Type B pancreatic cell (in vitro differentiated cells): ENCODE results near the gene HSDL2. TPM values are rescaled to one million over a fixed set of nuclear protein-coding genes. Genes with fewer than 3 reads are reported as not detected.
"Not testable (repeated sequence)": the region's sequence is repeated elsewhere in the genome, so short reads cannot be mapped to it uniquely, and the experiment has no call there.

Source experiments
- DNase-seq: peaks from one replicate; pipeline ENCODE4 v3.0.0; 2021; ENCODE audit warnings: mixed read lengths; ENCODE audit not compliant: unreplicated experiment; ENCODE audit errors: extremely low spot score
- H3K27ac Mint-ChIP-seq: 2 replicates; pipeline ENCODE4 v1.8.0; 2021; ENCODE audit warnings: mild to moderate bottlenecking, mixed read lengths
- H3K27me3 Mint-ChIP-seq: 2 replicates; pipeline ENCODE4 v1.8.0; 2021; ENCODE audit warnings: mixed read lengths
- H3K36me3 Mint-ChIP-seq: 2 replicates; pipeline ENCODE4 v1.8.0; 2021; ENCODE audit warnings: mixed read lengths
- H3K4me1 Mint-ChIP-seq: one replicate; pipeline ENCODE4 v1.8.0; 2021; ENCODE audit warnings: mixed read lengths; ENCODE audit not compliant: unreplicated experiment
- H3K4me3 Mint-ChIP-seq: 2 replicates; pipeline ENCODE4 v1.8.0; 2021; ENCODE audit warnings: mild to moderate bottlenecking, mixed read lengths
- H3K9me3 Mint-ChIP-seq: 2 replicates; pipeline ENCODE4 v1.8.0; 2021; ENCODE audit warnings: mixed read lengths
- CTCF ChIP-seq: fragments of 200-600 bp; sonication (generic); conservative IDR thresholded peaks from 2 replicates; pipeline ENCODE4 v1.5.0; 2021; ENCODE audit warnings: antibody characterized with exemption, mild to moderate bottlenecking
- total RNA-seq: library from RNA; stranded (reverse); gene quantifications from 2 replicates; pipeline ENCODE4 v1.2.1, GENCODE V29; 2021; ENCODE audit warnings: low replicate concordance

HSDL2 gene
- total RNA-seq, 1 donor from 2014 or later, result 37.5 TPM

- DNase-seq, result no peak
- no peak for TF ChIP-seq CTCF
- Mint-ChIP-seq H3K27ac (no peak overlapping the region), H3K4me3 (no peak overlapping the region), H3K27me3 (no peaks in the 10 kb centered on the region), H3K9me3 (no peaks in the 10 kb centered on the region), H3K4me1 (peaks cover 8% of the 10 kb centered on the region), H3K36me3 (peaks cover 13% of the 10 kb centered on the region)
Observed at GRCh38 chr9:112505607-112506006, 125.7 kb downstream of the HSDL2 start.

DNA sequence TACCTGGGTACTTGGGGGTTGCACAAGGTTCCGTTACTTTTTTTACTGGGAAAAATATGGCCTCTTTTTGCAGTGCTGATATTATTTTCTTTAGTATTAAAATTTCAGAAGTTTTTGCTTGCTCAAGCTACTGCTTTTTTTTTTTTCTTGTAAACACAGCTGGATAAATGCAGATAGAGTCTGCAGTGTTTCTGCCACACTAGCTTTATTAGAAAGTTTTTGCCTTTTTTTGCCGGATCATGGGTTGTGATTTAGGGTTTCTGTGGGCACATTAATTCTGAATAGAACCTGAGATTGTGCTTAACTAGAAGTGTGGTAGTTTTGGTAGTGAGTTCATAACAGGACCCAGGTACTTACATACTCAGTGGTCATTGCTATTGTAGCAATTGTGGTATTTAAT lies 126.7 kb downstream of the HSDL2 start:
- Mint-ChIP-seq H3K27me3 (no peaks in the 10 kb centered on the region), H3K4me3 (peak overlapping the region; percentile 32), H3K36me3 (peaks cover 8% of the 10 kb centered on the region), H3K4me1 (peaks cover 8% of the 10 kb centered on the region), H3K9me3 (no peaks in the 10 kb centered on the region), H3K27ac (peak overlapping the region; percentile 21)
- no peak for TF ChIP-seq CTCF
- no peak for DNase-seq

DNA sequence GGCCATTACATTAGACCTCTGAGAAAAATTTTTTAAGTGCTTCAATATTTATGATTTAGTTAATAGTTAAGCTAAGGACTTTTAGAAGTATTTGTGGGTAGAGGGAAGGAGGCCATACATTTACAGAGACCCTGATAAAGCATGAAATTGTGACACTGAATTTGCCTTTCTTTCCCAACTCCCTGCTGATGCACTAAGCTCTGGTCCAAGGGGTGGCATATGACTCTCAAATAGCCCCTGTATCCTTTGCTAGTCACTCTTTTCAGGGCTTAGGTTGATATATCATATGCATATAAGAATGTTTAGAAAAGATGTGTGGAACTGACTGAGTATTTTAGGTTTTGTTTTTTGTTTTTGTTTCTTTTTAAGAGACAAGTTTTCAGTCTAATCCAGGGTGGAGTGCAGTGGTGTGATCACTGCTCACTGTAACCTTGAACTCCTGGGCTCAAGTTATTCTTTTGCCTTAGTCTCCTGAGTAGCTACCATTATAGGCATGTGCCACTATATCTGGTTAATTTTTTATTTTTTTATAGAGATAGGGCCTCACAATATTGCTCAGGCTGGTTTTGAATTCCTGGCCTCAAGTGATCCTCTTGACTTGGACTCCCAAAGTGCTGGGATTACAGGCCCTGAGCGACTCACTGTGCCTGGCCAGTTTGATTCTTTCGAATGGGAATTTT lies 127.2 kb downstream of the HSDL2 start:
- no peak for DNase-seq
- Mint-ChIP-seq H3K36me3 (peaks cover 5% of the 10 kb centered on the region), H3K4me3 (no peak overlapping the region), H3K9me3 (no peaks in the 10 kb centered on the region), H3K4me1 (peaks cover 8% of the 10 kb centered on the region), H3K27me3 (no peaks in the 10 kb centered on the region), H3K27ac (peak overlapping the region; percentile 21)
- no peak for TF ChIP-seq CTCF

DNA sequence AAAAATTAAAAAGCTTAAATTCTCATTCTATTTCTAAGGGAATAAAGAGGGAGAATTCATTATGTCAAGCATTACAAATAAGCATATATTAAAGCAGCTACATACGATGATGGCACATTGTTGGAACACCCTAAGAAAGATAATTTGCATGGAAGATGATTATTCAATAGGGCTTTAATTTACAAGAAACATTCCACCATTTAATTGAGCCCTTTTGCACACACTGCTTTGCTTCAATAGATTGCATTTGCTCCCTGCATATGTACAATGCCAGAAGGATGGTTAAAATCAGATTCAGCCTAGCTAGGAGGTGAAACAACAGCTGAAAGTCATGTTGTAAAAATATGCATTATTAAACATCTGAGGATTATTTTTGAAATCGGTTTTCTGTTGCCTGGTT lies 128.5 kb downstream of the HSDL2 start:
- Mint-ChIP-seq H3K27me3 (no peaks in the 10 kb centered on the region), H3K9me3 (no peaks in the 10 kb centered on the region), H3K36me3 (peaks cover 8% of the 10 kb centered on the region), H3K4me3 (no peak overlapping the region), H3K4me1 (peaks cover 8% of the 10 kb centered on the region), H3K27ac (no peak overlapping the region)
- no peak for DNase-seq
- TF ChIP-seq CTCF, result no peak

DNA sequence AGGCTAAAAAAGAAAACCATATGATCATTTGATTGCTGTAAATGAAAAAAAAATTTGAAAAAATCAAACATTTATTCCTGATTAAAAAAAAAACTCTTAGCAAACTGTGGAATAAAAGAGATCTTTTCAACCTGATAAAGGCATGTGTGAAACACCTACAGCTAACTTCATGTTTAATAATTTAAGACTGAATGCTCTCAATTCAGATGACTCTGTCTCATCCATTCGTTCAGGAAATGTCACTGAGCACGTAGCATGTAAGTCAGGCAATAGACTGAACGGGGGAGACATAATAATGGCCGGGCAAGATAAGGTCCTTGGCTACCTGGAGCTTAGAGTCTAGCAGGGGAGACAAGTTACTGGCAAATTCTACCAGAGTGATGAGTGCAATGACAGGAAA lies 132.5 kb downstream of the HSDL2 start:
- H3K4me3 Mint-ChIP-seq, H3K27me3 Mint-ChIP-seq, H3K9me3 Mint-ChIP-seq, DNase-seq, H3K36me3 Mint-ChIP-seq, H3K27ac Mint-ChIP-seq, H3K4me1 Mint-ChIP-seq: not testable (repeated sequence)

GRCh38 chr9:112516769-112517168 lies 136.9 kb downstream of the HSDL2 start:
- DNase-seq, result no peak
- Mint-ChIP-seq H3K4me3 (no peak overlapping the region), H3K27ac (no peak overlapping the region), H3K4me1 (peaks cover 5% of the 10 kb centered on the region), H3K36me3 (peaks cover 6% of the 10 kb centered on the region), H3K9me3 (no peaks in the 10 kb centered on the region), H3K27me3 (no peaks in the 10 kb centered on the region)
- TF ChIP-seq CTCF, result no peak
